Activated CD4-positive, alpha-beta T cell treated with anti-CD3 and anti-CD28 coated beads for 24 hours (primary cell): ENCODE measurements around the gene KCNN4.
A peak's percentile ranks its signal among the peaks of the same experiment; 100 is the strongest.
"Not testable (repeated sequence)": the region's sequence is repeated elsewhere in the genome, so short reads cannot be mapped to it uniquely, and the experiment has no call there.

Experiments
- DNase-seq, 2 donors: peaks; one replicate each; pipeline ENCODE4 v3.0.0-alpha.2; 2020; ENCODE audit warnings: low read depth in 2 of 2

KCNN4 gene

DNA sequence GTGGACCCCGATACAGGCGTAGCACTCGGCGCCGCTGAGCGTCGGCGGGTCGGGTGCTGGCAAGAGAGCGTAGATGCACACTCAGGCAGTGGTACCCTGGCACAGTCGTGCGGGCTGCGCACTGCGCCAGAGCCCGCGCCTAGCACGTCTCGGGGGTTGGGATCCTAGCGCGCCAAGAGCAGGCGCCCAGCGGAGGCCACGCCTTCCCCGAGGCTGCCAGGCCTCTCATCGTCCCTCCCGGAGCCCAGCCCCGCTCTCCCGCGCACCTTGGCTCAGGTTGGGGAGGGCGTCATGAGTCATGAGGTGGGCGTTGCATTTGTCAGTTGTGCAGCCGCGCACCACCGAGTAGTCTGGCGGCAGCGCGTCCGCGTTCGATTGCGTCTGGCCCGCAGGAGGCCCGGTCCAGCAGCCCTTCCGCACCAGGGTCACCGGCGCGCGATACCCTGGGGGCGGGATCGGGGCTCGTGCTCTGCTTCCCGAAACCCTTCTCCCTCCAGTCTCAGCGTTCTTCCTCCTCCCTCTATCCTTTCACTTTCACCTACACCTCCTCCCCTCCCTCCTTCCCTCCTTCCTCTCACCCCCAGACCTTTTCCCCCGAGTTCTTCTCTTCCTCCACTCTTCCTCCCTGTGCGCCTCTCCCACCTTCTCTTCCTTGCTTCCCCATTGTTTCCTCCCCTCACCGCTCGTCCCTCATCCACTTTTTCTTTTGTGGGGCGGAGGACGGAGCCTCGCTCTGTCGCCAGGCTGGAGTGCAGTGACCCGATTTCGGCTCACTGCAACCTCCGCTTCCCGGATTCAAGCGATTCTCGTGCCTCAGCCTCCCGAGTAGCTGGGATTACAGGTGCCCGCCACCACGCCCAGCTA lies 18.0 kb upstream of the KCNN4 start:
- DNase-seq = peak; percentile 46 to 54

DNA sequence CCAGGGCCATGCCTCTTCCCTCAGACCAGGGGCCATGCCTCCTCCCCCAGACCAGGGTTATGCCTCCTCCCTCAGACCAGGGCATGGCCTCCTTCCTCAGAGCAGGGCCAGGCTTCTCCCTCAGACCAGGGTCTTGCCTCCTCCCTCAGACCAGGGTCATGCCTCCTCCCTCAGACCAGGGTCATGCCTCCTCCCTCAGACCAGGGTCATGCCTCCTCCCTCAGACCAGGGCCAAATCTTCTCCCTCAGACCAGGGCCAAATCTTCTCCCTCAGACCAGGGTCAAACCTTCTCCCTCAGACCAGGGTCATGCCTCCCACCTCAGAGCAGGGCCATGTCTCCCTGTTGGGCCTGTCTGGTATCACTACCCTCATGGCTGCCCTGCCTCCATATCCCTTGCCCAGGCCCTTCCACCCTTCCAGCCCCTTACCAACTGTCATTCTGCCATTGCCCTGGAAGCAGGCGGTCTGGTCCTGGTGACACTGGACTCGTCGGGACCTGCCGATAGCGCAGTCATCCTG lies 17.3 kb upstream of the KCNN4 start:
- no peak for DNase-seq

DNA sequence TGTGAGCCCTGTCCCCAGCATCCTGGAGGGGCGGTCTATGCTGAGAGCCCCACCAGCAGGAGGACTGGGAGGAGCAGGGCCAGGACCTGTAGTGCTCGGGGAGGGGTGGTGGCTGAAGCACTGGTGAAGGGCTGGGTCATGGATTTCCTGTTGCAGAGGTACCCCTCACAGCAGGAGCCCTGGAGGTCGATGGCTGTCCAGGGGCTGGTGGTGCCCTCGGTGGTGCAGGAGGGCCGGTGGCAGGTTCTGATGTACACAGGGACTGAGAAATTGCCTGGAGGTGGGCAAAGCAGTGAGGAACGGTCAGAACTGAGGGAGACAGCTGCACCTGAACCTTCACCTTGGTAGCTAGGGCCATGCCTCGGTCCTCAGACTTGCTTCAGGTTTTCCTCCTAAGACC lies 16.8 kb upstream of the KCNN4 start:
- no peak for DNase-seq

DNA sequence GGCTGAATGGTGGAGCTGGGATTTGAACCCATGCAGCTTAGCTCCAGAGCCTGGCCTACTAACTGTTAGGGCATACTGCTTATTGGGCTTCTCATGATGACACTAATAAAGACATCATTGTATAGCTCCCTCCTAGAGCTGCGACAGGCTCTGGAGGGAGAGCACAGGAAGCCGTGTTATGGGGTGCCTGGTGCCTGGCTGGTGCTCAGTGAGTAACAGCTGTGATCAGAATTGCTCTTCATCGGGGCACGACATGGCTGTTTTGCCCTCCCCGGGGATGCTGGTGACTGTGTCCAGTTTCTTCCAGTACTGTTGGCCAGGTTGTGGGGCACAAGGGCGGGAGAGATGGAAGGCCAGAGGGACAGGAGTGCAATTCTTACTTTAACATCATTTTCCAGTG lies 16.3 kb upstream of the KCNN4 start:
- no peak for DNase-seq

GRCh38 chr19:43790587-43790986 lies 9.8 kb upstream of the KCNN4 start:
- DNase-seq = no peak

- DNase-seq = no peak
Observed at GRCh38 chr19:43789029-43789428, 8.3 kb upstream of the KCNN4 start.

DNA sequence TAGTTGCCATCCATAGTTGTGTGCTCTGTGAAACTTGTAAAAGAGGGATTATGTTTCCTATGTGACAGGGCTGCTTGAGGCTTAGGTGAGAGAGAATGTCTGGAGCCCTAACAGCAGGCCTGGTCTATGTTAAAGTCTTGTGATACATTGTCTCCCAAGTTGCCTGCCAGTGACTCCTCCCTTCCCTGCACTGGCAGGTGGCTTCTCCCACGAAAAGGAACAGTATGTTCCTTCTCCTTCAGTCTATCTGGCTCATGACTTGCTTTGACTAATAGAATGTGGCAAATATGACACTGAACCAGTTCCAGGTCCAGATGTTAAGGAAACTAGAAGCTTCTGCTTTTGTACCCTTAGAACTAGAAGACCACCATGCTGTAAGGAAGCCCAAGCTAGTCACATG lies 5.9 kb upstream of the KCNN4 start:
- no peak for DNase-seq

GRCh38 chr19:43784981-43785808 lies 4.4 kb upstream of the KCNN4 start:
- DNase-seq = peak in 1 of 2 donors; percentile 48

DNA sequence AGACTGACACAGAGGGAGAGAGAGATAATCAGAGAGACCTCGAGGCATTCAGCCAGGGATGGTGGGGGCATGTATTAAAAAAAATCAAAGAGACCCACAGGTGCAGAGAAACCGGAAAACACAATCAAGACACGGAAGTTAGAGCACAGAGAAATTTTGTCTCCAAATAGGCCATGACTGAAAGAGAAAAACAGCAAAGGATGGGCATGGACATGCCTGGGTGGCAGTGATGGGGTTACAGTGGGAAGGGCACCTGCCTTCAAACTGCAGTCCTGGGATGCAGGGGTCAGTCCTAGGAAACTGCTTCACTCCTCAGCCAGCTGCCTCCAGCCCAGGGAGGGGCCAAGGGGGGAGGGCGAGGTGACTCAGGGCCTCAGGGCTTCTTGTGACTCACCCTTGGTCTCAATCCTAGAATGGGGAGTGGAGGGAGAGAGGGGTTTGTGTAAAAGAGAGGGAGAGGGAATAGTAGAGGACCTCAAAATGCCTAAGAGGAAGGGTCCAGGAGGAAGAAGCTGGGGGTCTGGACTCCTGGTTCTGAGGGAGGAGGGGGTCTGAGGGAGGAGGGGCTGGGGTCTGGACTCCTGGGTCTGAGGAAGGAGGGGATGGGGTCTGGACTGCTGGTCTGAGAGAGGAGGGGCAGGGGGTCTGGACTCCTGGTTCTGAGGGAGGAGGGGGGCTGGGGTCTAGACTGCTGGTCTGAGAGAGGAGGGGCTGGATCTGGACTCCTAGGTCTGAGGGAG lies 3.6 kb upstream of the KCNN4 start:
- DNase-seq = peak in 1 of 2 donors; percentile 56

GRCh38 chr19:43783636-43784035 lies 2.9 kb upstream of the KCNN4 start:
- DNase-seq = no peak

- no peak for DNase-seq
Observed at GRCh38 chr19:43782689-43783231, 2.0 kb upstream of the KCNN4 start.

DNA sequence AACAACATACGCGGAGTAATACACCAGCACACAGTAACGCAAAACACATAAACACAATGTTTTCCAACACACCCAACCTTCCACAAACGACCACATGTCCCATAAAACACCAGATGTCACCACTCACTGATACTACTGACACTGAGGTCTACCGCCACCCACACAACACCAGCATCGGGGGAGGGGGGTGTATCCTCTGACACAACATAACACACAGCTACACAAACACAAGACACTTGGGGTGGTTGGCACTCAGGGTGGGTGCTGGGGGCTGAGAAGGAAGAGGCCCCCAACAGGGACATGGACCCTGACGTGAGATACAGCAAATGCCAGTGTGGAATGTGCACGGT lies 1.5 kb upstream of the KCNN4 start:
- no peak for DNase-seq

DNA sequence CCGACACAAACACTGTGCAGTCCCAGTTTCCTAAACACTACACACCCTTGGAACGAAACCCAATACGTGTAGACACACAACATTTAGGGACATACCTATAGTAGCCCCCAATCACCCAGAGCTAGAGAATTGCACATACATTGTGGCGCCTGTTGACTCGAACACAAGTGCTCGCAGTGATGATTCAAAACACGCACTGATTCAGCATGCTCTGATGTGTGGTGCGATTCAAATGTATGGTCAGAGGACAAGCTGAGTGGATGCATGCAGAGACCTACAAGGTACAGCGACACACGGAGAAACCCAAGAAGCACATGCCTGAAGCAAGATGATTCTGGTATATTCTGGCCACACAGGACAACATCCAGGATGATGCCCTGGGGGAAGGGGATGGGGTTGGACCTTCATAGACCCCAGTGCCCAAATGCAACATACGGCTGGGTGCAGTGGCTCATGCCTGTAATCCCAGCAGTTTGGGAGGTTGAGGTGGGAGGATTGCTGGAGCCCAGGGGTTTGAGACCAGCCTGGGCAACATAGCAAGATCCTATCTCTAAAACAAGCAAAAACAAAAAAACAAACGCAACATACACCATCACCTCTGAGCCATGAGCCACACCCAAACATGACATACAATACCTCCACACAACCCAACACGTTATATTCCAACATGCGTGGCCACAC lies 997 bp upstream of the KCNN4 start:
- DNase-seq = no peak

GRCh38 chr19:43779820-43780219 lies 953 bp downstream of the KCNN4 start:
- no peak for DNase-seq

- no peak for DNase-seq
Observed at GRCh38 chr19:43779147-43779819, 1.5 kb downstream of the KCNN4 start.

- DNase-seq = no peak
Observed at GRCh38 chr19:43778651-43779050, 2.1 kb downstream of the KCNN4 start.

- DNase-seq = no peak
Observed at GRCh38 chr19:43777163-43777695, 3.5 kb downstream of the KCNN4 start.

DNA sequence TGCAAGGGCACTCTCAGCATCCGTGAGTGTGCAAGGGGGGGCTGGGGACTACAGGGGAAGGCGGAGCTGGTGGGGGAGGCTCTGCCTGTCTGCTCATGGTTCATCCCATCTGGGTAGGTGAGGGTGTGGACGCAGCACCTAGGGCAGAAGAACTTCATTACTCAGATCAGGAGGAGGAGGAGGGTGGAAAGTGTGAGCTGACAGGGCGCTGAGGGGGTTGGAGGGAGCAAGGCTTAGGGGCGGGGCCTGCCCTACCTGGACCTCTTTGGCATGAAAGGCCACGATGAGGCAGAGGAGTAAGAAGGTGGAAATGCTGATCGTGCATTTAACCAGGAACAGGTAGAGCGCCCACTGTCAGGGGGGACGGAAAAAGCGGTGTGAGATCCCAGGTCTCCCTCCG lies 4.5 kb downstream of the KCNN4 start:
- peak; percentile 61 to 70 for DNase-seq

GRCh38 chr19:43775299-43775890 lies 5.4 kb downstream of the KCNN4 start:
- DNase-seq = no peak

DNA sequence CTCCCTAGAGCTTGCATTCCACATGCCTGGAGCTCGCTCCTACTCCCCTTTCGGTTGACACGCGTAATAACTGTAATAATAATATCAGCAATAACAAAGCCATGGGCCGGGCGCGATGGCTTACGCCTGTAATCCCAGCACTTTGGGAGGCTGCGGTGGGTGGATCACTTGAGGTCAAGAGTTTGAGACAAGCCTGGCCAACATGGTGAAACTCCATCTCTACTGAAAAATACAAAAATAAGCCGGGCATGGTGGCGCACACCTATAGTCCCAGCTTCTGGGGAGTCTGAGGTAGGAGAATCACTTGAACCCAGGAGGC lies 5.9 kb downstream of the KCNN4 start:
- not testable (repeated sequence) for DNase-seq
